IMR-90 (cell line): ENCODE data around the gene TP53TG5. TPM values are rescaled to one million over a fixed set of nuclear protein-coding genes. Genes with fewer than 3 reads are reported as not detected.

ENCODE experiments used
- ATAC-seq: fragments of 200-7000 bp; cut with Tn5 transposase; 2 replicates; pipeline ENCODE4 v1.9.1; 2020; ENCODE audit warnings: low read depth, mild to moderate bottlenecking, moderate library complexity
- BruUV-seq: library from RNA; stranded (reverse); fragments of 400-500 nt; replicated peaks from 2 replicates; lab custom pipeline; 2021; lab: Mats Ljungman, UMichigan
- CTCF ChIA-PET: fragments of 300-600 bp; formaldehyde crosslinking; extraction: SDS; loops from one replicate; lab custom pipeline; 2021; ENCODE audit warnings: antibody characterized with exemption; lab: Yijun Ruan, JAX
- POLR2A ChIA-PET: fragments of 300-600 bp; sonication (Branson Sonifier 250); formaldehyde crosslinking; loops from one replicate; lab custom pipeline; 2022; ENCODE audit warnings: antibody characterized with exemption; ENCODE audit not compliant: unreplicated experiment; lab: Charles Lee
- DNase-seq: peaks from one replicate; pipeline ENCODE4 v3.0.0; 2013
- H2AFZ ChIP-seq: replicated peaks from 2 replicates; pipeline ENCODE3; 2013; ENCODE audit warnings: low read length, mild to moderate bottlenecking; ENCODE audit not compliant: poor library complexity
- H2AK5ac ChIP-seq: 2 replicates; pipeline ENCODE4 v1.6.1; 2013; ENCODE audit warnings: low read depth, low read length, inconsistent platforms
- H2AK9ac ChIP-seq: replicated peaks from 2 replicates; pipeline ENCODE3; 2013; ENCODE audit warnings: mild to moderate bottlenecking, low read depth, low read length, moderate library complexity; ENCODE audit not compliant: poor library complexity
- H2BK120ac ChIP-seq: 2 replicates; pipeline ENCODE4 v1.6.1; 2013; ENCODE audit warnings: low read depth, low read length, inconsistent platforms
- H2BK15ac ChIP-seq: 3 replicates; pipeline ENCODE4 v1.6.1; 2013; ENCODE audit warnings: low read depth, low read length, inconsistent platforms
- H2BK20ac ChIP-seq: 2 replicates; pipeline ENCODE4 v1.6.1; 2013; ENCODE audit warnings: low read depth, mild to moderate bottlenecking, inconsistent platforms, low read length, moderate library complexity
- H2BK5ac ChIP-seq: 2 replicates; pipeline ENCODE4 v1.6.1; 2013; ENCODE audit warnings: mild to moderate bottlenecking, low read depth, low read length, inconsistent platforms; ENCODE audit not compliant: poor library complexity, severe bottlenecking
- H3K14ac ChIP-seq: replicated peaks from 2 replicates; pipeline ENCODE4 v1.6.1; 2013; ENCODE audit warnings: low read depth, low read length, inconsistent platforms
- H3K18ac ChIP-seq: 2 replicates; pipeline ENCODE4 v1.6.1; 2013; ENCODE audit warnings: low read depth, low read length, control low read depth
- H3K23ac ChIP-seq: 2 replicates; pipeline ENCODE4 v1.6.1; 2013; ENCODE audit warnings: low read depth, low read length, inconsistent platforms
- H3K27ac ChIP-seq: 2 replicates; pipeline ENCODE4 v1.5.1; 2013; ENCODE audit warnings: mild to moderate bottlenecking, control low read depth, low read length; ENCODE audit not compliant: insufficient read depth
- H3K27me3 ChIP-seq: 2 replicates; pipeline ENCODE4 v1.6.1; 2013; ENCODE audit warnings: low read length; ENCODE audit not compliant: control insufficient read depth, insufficient read depth
- H3K36me3 ChIP-seq: 2 replicates; pipeline ENCODE4 v1.6.1; 2013; ENCODE audit warnings: low read length, mixed read lengths; ENCODE audit not compliant: control insufficient read depth, insufficient read depth
- H3K4ac ChIP-seq: 2 replicates; pipeline ENCODE4 v1.6.1; 2013; ENCODE audit warnings: low read depth, low read length, inconsistent platforms
- H3K4me1 ChIP-seq: 2 replicates; pipeline ENCODE4 v1.6.1; 2013; ENCODE audit warnings: low read length, mixed read lengths; ENCODE audit not compliant: control insufficient read depth, insufficient read depth
- H3K4me2 ChIP-seq: 2 replicates; pipeline ENCODE4 v1.6.1; 2013; ENCODE audit warnings: low read depth, mild to moderate bottlenecking, control low read depth, low read length, moderate library complexity
- H3K4me3 ChIP-seq: 2 replicates; pipeline ENCODE4 v1.5.1; 2013; ENCODE audit warnings: low read depth, mild to moderate bottlenecking, control low read depth, low read length, moderate library complexity; ENCODE audit not compliant: insufficient read depth
- H3K56ac ChIP-seq: 2 replicates; pipeline ENCODE4 v1.6.1; 2013; ENCODE audit warnings: low read length, inconsistent platforms; ENCODE audit not compliant: insufficient read depth; ENCODE audit errors: extremely low read depth
- H3K79me1 ChIP-seq, 2 experiments: 2 replicates each; pipeline ENCODE4 v1.6.1; 2013; ENCODE audit warnings: low read length in 2 of 2, inconsistent platforms in 1 of 2, low read depth in 1 of 2
- H3K9ac ChIP-seq: 2 replicates; pipeline ENCODE4 v1.6.1; 2013; ENCODE audit warnings: low read depth, low read length, control low read depth
- H3K9me1 ChIP-seq: 2 replicates; pipeline ENCODE4 v1.6.1; 2013; ENCODE audit warnings: low read length, inconsistent platforms; ENCODE audit not compliant: insufficient read depth
- H3K9me3 ChIP-seq: 2 replicates; pipeline ENCODE4 v1.6.1; 2013; ENCODE audit warnings: low read length; ENCODE audit not compliant: control insufficient read depth, insufficient read depth
- H4K20me1 ChIP-seq: 2 replicates; pipeline ENCODE4 v1.6.1; 2013; ENCODE audit warnings: low read length, inconsistent platforms; ENCODE audit not compliant: insufficient read depth
- H4K5ac ChIP-seq: 2 replicates; pipeline ENCODE4 v1.6.1; 2013; ENCODE audit warnings: mild to moderate bottlenecking, low read depth, low read length, control low read depth
- H4K8ac ChIP-seq, 2 experiments: 2 replicates each; pipeline ENCODE4 v1.6.1; 2013; ENCODE audit warnings: low read depth in 2 of 2, low read length in 2 of 2, control low read depth in 1 of 2, inconsistent platforms in 1 of 2
- H4K91ac ChIP-seq: 2 replicates; pipeline ENCODE4 v1.6.1; 2013; ENCODE audit warnings: low read depth, low read length, inconsistent platforms; ENCODE audit not compliant: insufficient read depth
- BHLHE40 ChIP-seq: fragments of 150-350 bp; IDR thresholded peaks from 2 replicates; pipeline ENCODE4 v1.6.1; 2016; ENCODE audit warnings: mild to moderate bottlenecking, low read depth, low read length
- CEBPB ChIP-seq: IDR thresholded peaks from 2 replicates; pipeline ENCODE4 v1.6.1; 2012; ENCODE audit warnings: low read depth, low read length, improper control_type of control experiment
- CHD1 ChIP-seq: IDR thresholded peaks from 2 replicates; pipeline ENCODE4 v1.6.1; 2012; ENCODE audit warnings: low read depth, low read length, improper control_type of control experiment
- CTCF ChIP-seq: conservative IDR thresholded peaks from 2 replicates; pipeline ENCODE4 v1.5.1; 2012; ENCODE audit warnings: mild to moderate bottlenecking, low read depth, low read length, improper control_type of control experiment
- FOS ChIP-seq: fragments of 150-350 bp; IDR thresholded peaks from 2 replicates; pipeline ENCODE4 v1.6.1; 2016; ENCODE audit warnings: low read depth, low read length
- MAFK ChIP-seq: IDR thresholded peaks from 2 replicates; pipeline ENCODE4 v1.6.1; 2012; ENCODE audit warnings: low read depth, low read length, improper control_type of control experiment
- MAZ ChIP-seq: IDR thresholded peaks from 2 replicates; pipeline ENCODE4 v1.6.1; 2012; ENCODE audit warnings: low read depth, mild to moderate bottlenecking, low read length, improper control_type of control experiment, moderate library complexity, borderline replicate concordance
- MXI1 ChIP-seq: IDR thresholded peaks from 2 replicates; pipeline ENCODE4 v1.6.1; 2012; ENCODE audit warnings: low read depth, mild to moderate bottlenecking, low read length, moderate library complexity, borderline replicate concordance
- NFE2L2 ChIP-seq: fragments of 150-350 bp; IDR thresholded peaks from 2 replicates; pipeline ENCODE4 v1.6.1; 2016; ENCODE audit warnings: low read depth, mild to moderate bottlenecking, low read length
- POLR2A ChIP-seq: IDR thresholded peaks from 2 replicates; pipeline ENCODE4 v1.6.1; 2012; ENCODE audit warnings: mild to moderate bottlenecking, low read depth, low read length
- RAD21 ChIP-seq: IDR thresholded peaks from 2 replicates; pipeline ENCODE4 v1.6.1; 2012; ENCODE audit warnings: low read length, improper control_type of control experiment
- RCOR1 ChIP-seq: IDR thresholded peaks from 2 replicates; pipeline ENCODE4 v1.6.1; 2012; ENCODE audit warnings: mild to moderate bottlenecking, low read length, improper control_type of control experiment; ENCODE audit not compliant: insufficient replicate concordance
- RFX5 ChIP-seq: IDR thresholded peaks from 2 replicates; pipeline ENCODE4 v1.8.0; 2012; ENCODE audit warnings: low read depth, mild to moderate bottlenecking, low read length, moderate library complexity
- SMC3 ChIP-seq: fragments of 150-350 bp; IDR thresholded peaks from 2 replicates; pipeline ENCODE4 v1.6.1; 2016; ENCODE audit warnings: low read depth, mild to moderate bottlenecking, antibody characterized with exemption, low read length, moderate library complexity
- WGBS, 2 experiments: methylation state at CpG; one replicate each; pipeline versions ENCODE4 v1.1.5 to v1.1.7; 2013; ENCODE audit warnings: missing lambda C conversion rate in 2 of 2; ENCODE audit not compliant: insufficient read length in 1 of 2; ENCODE audit errors: extremely low coverage in 2 of 2; 5-methylcytosine and 5-hydroxymethylcytosine counted together
- dilution Hi-C: fragments of 300-500 bp; cut with HindIII; formaldehyde crosslinking; loops from one replicate; pipeline ENCODE4 v1.14.3; 2018; ENCODE audit warnings: low sequenced_read_pairs; ENCODE audit not compliant: unreplicated experiment
- in situ Hi-C: fragments of 300-500 bp; cut with MboI; formaldehyde crosslinking; loops from 3 replicates; pipeline ENCODE4 v1.14.3; 2019; ENCODE audit warnings: low sequenced_read_pairs, inconsistent platforms, mixed read lengths
- intact Hi-C: fragments of 100-400 bp; cut with micrococcal nuclease; formaldehyde crosslinking; loops from 2 replicates; pipeline ENCODE4 v1.10.0; 2022
- polyA plus RNA-seq, 3 experiments: library from polyadenylated mRNA; depleted of rRNA; stranded (reverse); fragments of >200 nt; gene quantifications; 2 replicates each; pipeline ENCODE4 v1.2.3, GENCODE V29; 2012; ENCODE audit warnings: low replicate concordance in 1 of 3
- total RNA-seq: library from RNA; depleted of rRNA; stranded (reverse); fragments of >200 nt; gene quantifications from 2 replicates; pipeline ENCODE4 v1.2.3, GENCODE V29; 2012
- TF ChIP-seq, protein P1 (sequence below): fragments of 150-350 bp; IDR thresholded peaks from 2 replicates; pipeline ENCODE4 v1.6.1; 2016; ENCODE audit warnings: low read depth, mild to moderate bottlenecking, low read length, moderate library complexity, borderline replicate concordance
- TF ChIP-seq, protein P2 (sequence below): fragments of 150-350 bp; IDR thresholded peaks from 2 replicates; pipeline ENCODE4 v1.6.1; 2017; ENCODE audit warnings: mild to moderate bottlenecking, antibody characterized with exemption, low read length, low read depth

Gene TP53TG5
- total and polyA plus RNA-seq, 2 of the 4 experiments (the other 2 are of a cell fraction) = not detected

DNA sequence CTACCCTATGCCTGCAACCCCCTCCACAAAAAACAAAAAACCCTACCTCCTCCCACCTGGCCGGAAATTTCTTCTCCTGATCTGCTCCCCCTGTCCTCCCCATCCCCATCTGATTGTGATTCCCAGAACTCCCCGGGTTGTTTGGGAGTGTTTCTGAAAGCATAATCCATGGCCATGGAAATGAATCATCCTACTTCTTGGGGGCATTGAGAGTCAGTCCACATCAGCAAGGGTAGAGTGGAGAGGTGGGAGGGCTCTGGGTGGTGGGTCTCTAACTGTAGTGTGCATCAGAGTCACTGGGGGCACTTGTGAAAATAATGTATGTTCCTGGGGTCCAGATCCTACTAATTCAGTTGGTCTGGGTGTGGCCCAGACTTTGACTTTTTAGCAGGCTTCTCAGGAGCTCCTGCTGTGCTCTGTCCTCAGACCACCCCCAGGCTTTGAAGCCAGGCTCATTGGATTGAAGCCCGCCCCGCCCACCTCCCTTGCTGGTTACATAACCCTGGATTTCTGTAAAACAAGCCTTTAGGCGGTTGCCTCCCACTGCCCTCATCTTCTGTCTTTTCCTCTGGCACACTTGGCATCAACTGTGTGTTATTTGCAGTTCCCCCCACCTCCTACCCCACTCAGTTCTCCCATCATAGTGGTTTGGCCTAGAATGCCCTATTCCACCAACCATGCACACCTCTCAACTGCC, 48.3 kb upstream of the TP53TG5 start:
- in situ Hi-C loops (no loop called here), dilution Hi-C loops (no loop called here), intact Hi-C loops (no loop called here)
- TF ChIP-seq FOS (no peak), MAZ (no peak), MAFK (no peak), RAD21 (no peak), BHLHE40 (no peak), RCOR1 (no peak), CTCF (no peak), RFX5 (no peak), MXI1 (no peak), POLR2A (no peak), CEBPB (no peak), NFE2L2 (no peak), SMC3 (no peak), CHD1 (no peak)
- TF ChIP-seq, protein P1, sequence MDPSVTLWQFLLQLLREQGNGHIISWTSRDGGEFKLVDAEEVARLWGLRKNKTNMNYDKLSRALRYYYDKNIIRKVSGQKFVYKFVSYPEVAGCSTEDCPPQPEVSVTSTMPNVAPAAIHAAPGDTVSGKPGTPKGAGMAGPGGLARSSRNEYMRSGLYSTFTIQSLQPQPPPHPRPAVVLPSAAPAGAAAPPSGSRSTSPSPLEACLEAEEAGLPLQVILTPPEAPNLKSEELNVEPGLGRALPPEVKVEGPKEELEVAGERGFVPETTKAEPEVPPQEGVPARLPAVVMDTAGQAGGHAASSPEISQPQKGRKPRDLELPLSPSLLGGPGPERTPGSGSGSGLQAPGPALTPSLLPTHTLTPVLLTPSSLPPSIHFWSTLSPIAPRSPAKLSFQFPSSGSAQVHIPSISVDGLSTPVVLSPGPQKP = no peak
- TF ChIP-seq, protein P2, sequence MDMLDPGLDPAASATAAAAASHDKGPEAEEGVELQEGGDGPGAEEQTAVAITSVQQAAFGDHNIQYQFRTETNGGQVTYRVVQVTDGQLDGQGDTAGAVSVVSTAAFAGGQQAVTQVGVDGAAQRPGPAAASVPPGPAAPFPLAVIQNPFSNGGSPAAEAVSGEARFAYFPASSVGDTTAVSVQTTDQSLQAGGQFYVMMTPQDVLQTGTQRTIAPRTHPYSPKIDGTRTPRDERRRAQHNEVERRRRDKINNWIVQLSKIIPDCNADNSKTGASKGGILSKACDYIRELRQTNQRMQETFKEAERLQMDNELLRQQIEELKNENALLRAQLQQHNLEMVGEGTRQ = no peak
- H2AK5ac ChIP-seq = no peak overlapping the region
- no peaks in the 10 kb centered on the region; the same call in 1 of the 2 replicates for H3K9me1 ChIP-seq
- H2AK9ac ChIP-seq = peak overlapping the region; percentile 82
- no peak overlapping the region for H2BK20ac ChIP-seq
- H3K56ac ChIP-seq = no peak overlapping the region
- no peak overlapping the region for H2BK5ac ChIP-seq
- ATAC-seq (no peak), DNase-seq (no peak)
- no peak overlapping the region for H3K4me3 ChIP-seq
- H3K14ac ChIP-seq = no peak overlapping the region
- H3K4ac ChIP-seq = no peak overlapping the region
- no peak overlapping the region for H2BK120ac ChIP-seq
- H4K91ac ChIP-seq = no peak overlapping the region
- no peak overlapping the region for H3K18ac ChIP-seq
- H3K79me1 ChIP-seq = no peaks in the 10 kb centered on the region
- no peak overlapping the region for H2AFZ ChIP-seq
- no peak overlapping the region for H3K9ac ChIP-seq
- H3K23ac ChIP-seq = no peak overlapping the region
- no peak overlapping the region for H3K27ac ChIP-seq
- no peak overlapping the region for H4K8ac ChIP-seq
- H3K4me2 ChIP-seq = no peak overlapping the region
- no peaks in the 10 kb centered on the region for H3K27me3 ChIP-seq
- H3K4me1 ChIP-seq = no peaks in the 10 kb centered on the region
- peaks cover 24% of the 10 kb centered on the region for H3K36me3 ChIP-seq
- no peaks in the 10 kb centered on the region for H3K9me3 ChIP-seq
- WGBS, 2 experiments = 100% methylated on average over 1 of the region's 5 CpGs; no CpG with 5 or more reads in 1 of the 2 experiments
- CTCF ChIA-PET = no interaction called here
- BruUV-seq = no TSS peak
- POLR2A ChIA-PET = interaction anchor here (0.6 kb wide), 1 partner anchor 20 kb away, joined by 3 read pairs; no protein-coding TSS in a partner anchor
- H4K5ac ChIP-seq = no peak overlapping the region
- no peak overlapping the region for H2BK15ac ChIP-seq
- H4K20me1 ChIP-seq = no peaks in the 10 kb centered on the region
